ENCODE results near the gene LRRC4. TPM values are rescaled to one million over a fixed set of nuclear protein-coding genes. Genes with fewer than 3 reads are reported as not detected.

Gene LRRC4
- total RNA-seq, 1 donor from 2014 or later = 19.8 TPM

DNA sequence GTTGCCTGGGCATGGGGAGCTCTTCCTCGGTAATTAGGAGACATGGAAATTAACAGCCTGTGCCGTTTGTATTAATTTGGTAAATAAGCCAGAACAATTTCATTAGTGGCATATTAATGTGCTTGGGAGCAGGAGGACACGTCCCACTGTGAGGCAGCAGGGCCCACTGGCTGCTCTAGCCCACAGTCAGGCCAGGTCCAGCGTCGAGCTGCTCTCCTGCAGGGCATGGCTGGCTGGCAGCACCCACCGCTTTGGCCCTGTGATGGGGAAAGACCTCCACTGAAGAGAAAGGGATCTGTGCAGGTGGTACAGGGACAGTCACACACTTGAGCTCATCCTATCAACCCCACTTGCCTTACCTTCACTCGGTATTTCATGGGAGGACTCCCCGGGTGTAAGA, 37.5 kb upstream of the LRRC4 start:
- Histone ChIP-seq H3K27ac (no peak overlapping the region), H3K36me3 (no peaks in the 10 kb centered on the region), H3F3A (ENCODE audit: low read depth) (peaks cover 3% of the 10 kb centered on the region), H3K4me3 (no peak overlapping the region), H2AFZ (replicated peaks) (no peak overlapping the region), H3K9ac (no peak overlapping the region), H3K27me3 (no peaks in the 10 kb centered on the region), H3K79me2 (ENCODE audit: low read depth) (no peaks in the 10 kb centered on the region), H4K20me1 (ENCODE audit: low read depth) (peaks cover 13% of the 10 kb centered on the region), H3K4me1 (no peaks in the 10 kb centered on the region), H3K9me3 (ENCODE audit: low read depth) (no peaks in the 10 kb centered on the region), H3K4me2 (no peak overlapping the region)
- H3K27ac Mint-ChIP-seq = peak overlapping the region; percentile 39
- H3K27me3 Mint-ChIP-seq (ENCODE audit: insufficient read depth, low read depth) = peaks cover 2% of the 10 kb centered on the region
- TF ChIP-seq EZH2 (IDR thresholded peaks at IDR 0.05) = no peak
- TF ChIP-seq, protein P1, sequence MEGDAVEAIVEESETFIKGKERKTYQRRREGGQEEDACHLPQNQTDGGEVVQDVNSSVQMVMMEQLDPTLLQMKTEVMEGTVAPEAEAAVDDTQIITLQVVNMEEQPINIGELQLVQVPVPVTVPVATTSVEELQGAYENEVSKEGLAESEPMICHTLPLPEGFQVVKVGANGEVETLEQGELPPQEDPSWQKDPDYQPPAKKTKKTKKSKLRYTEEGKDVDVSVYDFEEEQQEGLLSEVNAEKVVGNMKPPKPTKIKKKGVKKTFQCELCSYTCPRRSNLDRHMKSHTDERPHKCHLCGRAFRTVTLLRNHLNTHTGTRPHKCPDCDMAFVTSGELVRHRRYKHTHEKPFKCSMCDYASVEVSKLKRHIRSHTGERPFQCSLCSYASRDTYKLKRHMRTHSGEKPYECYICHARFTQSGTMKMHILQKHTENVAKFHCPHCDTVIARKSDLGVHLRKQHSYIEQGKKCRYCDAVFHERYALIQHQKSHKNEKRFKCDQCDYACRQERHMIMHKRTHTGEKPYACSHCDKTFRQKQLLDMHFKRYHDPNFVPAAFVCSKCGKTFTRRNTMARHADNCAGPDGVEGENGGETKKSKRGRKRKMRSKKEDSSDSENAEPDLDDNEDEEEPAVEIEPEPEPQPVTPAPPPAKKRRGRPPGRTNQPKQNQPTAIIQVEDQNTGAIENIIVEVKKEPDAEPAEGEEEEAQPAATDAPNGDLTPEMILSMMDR (IDR thresholded peaks at IDR 0.05) = no peak
- no peak for TF ChIP-seq EZH2phosphoT487 (IDR thresholded peaks at IDR 0.05)
- no peaks in the 10 kb centered on the region for H3K9me3 Mint-ChIP-seq
- DNase-seq (ENCODE audit: low spot score) = no peak
- H3K36me3 Mint-ChIP-seq = peaks cover 3% of the 10 kb centered on the region
- no peak overlapping the region for H3K4me3 Mint-ChIP-seq
- H3K4me1 Mint-ChIP-seq = peaks cover 15% of the 10 kb centered on the region

- H3K27ac Mint-ChIP-seq = no peak overlapping the region
- no peaks in the 10 kb centered on the region for H3K9me3 Mint-ChIP-seq
- peaks cover 3% of the 10 kb centered on the region for H3F3A ChIP-seq (ENCODE audit: low read depth)
- no peaks in the 10 kb centered on the region for H3K36me3 ChIP-seq
- no peak for DNase-seq (ENCODE audit: low spot score)
- no peak for TF ChIP-seq EZH2phosphoT487 (IDR thresholded peaks at IDR 0.05)
- TF ChIP-seq, protein P1 (IDR thresholded peaks at IDR 0.05) = no peak
- TF ChIP-seq EZH2 (IDR thresholded peaks at IDR 0.05) = no peak
- no peak overlapping the region for H2AFZ ChIP-seq (replicated peaks)
- H3K4me3 Mint-ChIP-seq = no peak overlapping the region
- H3K4me2 ChIP-seq = no peak overlapping the region
- no peaks in the 10 kb centered on the region for H3K79me2 ChIP-seq (ENCODE audit: low read depth)
- peaks cover 3% of the 10 kb centered on the region for H3K36me3 Mint-ChIP-seq
- H3K27ac ChIP-seq = no peak overlapping the region
- H3K4me1 ChIP-seq = no peaks in the 10 kb centered on the region
- no peak overlapping the region for H3K9ac ChIP-seq
- peaks cover 13% of the 10 kb centered on the region for H4K20me1 ChIP-seq (ENCODE audit: low read depth)
- no peaks in the 10 kb centered on the region for H3K27me3 ChIP-seq
- H3K27me3 Mint-ChIP-seq (ENCODE audit: insufficient read depth, low read depth) = peaks cover 2% of the 10 kb centered on the region
- H3K4me3 ChIP-seq = no peak overlapping the region
- peaks cover 11% of the 10 kb centered on the region for H3K4me1 Mint-ChIP-seq
- H3K9me3 ChIP-seq (ENCODE audit: low read depth) = no peaks in the 10 kb centered on the region
Observed at GRCh38 chr7:128067983-128068382, 36.7 kb upstream of the LRRC4 start.

DNA sequence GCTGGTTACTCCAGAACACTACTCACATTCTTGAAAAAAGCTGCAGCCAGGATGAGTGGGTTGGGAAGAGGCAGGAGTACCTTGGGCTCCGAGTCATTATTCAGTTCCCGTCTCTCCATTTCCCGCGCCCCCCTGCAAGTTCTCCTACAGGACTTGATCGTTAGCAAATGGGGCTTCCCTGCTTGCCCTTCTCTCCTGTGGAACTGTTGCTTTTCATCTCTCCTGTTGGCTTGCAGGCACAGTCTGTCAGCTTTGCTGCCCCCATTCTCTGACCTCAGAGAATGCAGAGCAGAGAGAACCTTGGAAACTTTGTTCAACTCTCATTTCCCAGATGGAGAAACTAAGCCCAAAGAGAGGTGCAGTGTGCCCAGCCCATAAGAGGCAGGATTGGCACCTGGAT, 35.6 kb upstream of the LRRC4 start:
- H3K4me3 ChIP-seq = no peak overlapping the region
- H3K9me3 ChIP-seq (ENCODE audit: low read depth) = no peaks in the 10 kb centered on the region
- Mint-ChIP-seq H3K4me3 (no peak overlapping the region), H3K27ac (no peak overlapping the region), H3K27me3 (ENCODE audit: insufficient read depth, low read depth) (peaks cover 2% of the 10 kb centered on the region), H3K36me3 (peaks cover 5% of the 10 kb centered on the region), H3K9me3 (no peaks in the 10 kb centered on the region), H3K4me1 (peaks cover 17% of the 10 kb centered on the region)
- H3F3A ChIP-seq (ENCODE audit: low read depth) = peaks cover 3% of the 10 kb centered on the region
- no peak overlapping the region for H3K4me2 ChIP-seq
- no peaks in the 10 kb centered on the region for H3K36me3 ChIP-seq
- no peak overlapping the region for H3K9ac ChIP-seq
- TF ChIP-seq EZH2phosphoT487 (IDR thresholded peaks at IDR 0.05) = no peak
- TF ChIP-seq, protein P1 (IDR thresholded peaks at IDR 0.05) = peak; percentile 44
- H3K27ac ChIP-seq = no peak overlapping the region
- peaks cover 7% of the 10 kb centered on the region for H3K4me1 ChIP-seq
- peak; percentile 36 for DNase-seq (ENCODE audit: low spot score)
- H4K20me1 ChIP-seq (ENCODE audit: low read depth) = peaks cover 13% of the 10 kb centered on the region
- H2AFZ ChIP-seq (replicated peaks) = no peak overlapping the region
- H3K79me2 ChIP-seq (ENCODE audit: low read depth) = no peaks in the 10 kb centered on the region
- H3K27me3 ChIP-seq = no peaks in the 10 kb centered on the region

Measured in neural progenitor cell (in vitro differentiated cells).